ENCODE measurements around the gene SAMD14.

SAMD14 gene

GRCh38 chr17:50129728-50130558 lies at the start of gene SAMD14:
Gene SAMD14, minus strand, starts transcription at chr17:50130160. Its CDS starts 5,201 bp downstream, at chr17:50124959.
- DNase-seq: no peak
- TF ChIP-seq GATA1 (IDR thresholded peaks at IDR 0.05; ENCODE audit: low read depth, low read length): no peak
- TF ChIP-seq POLR2A (IDR thresholded peaks at IDR 0.05; ENCODE audit: low read length): no peak

GRCh38 chr17:50177983-50178834 lies 48.2 kb upstream of the SAMD14 start:
- TF ChIP-seq POLR2A (IDR thresholded peaks at IDR 0.05; ENCODE audit: low read length) (no peak), GATA1 (IDR thresholded peaks at IDR 0.05; ENCODE audit: low read depth, low read length) (no peak)
- peak; percentile 44 to 50 for DNase-seq

GRCh38 chr17:50177476-50177875 lies 47.5 kb upstream of the SAMD14 start:
- no peak for DNase-seq
- TF ChIP-seq GATA1 (IDR thresholded peaks at IDR 0.05; ENCODE audit: low read depth, low read length): no peak

DNA sequence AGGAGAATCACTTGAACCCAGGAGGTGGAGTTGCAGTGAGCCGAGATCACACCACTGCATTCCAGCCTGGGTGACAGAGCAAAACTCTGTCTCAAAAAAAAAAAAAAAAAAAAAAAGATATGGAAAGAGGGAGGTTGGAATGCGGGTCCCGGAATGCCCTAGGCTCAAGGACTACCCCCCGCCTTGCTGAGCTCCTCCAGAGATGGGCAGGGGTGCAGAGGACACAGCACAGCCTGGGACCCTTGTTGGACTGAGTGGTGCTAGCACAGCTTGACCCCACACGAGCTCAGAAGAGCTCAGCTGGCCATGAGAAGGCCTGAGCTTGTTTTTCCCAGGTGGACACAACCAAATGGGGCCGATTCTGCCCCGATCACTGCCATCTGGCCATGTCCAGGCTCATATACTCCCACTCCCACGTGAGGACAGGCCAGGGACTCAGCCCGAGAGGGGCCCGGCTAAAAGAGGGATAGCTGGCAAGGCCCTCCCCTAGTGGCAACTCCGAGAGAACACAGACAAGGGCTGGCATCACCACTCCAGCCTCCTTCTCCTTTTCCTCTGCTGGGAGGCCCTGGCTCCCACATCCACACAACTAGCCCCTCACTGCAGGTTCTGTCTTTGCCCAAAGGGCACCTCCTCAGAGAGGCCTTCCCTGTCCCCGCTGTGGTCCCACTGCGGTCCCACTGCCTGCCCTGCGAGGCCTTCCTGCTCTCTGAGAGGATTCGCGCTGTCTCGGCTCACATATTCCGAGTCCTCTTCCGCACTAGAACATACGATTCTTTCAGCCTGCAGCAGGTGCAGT lies 46.8 kb upstream of the SAMD14 start:
- no peak for DNase-seq

DNA sequence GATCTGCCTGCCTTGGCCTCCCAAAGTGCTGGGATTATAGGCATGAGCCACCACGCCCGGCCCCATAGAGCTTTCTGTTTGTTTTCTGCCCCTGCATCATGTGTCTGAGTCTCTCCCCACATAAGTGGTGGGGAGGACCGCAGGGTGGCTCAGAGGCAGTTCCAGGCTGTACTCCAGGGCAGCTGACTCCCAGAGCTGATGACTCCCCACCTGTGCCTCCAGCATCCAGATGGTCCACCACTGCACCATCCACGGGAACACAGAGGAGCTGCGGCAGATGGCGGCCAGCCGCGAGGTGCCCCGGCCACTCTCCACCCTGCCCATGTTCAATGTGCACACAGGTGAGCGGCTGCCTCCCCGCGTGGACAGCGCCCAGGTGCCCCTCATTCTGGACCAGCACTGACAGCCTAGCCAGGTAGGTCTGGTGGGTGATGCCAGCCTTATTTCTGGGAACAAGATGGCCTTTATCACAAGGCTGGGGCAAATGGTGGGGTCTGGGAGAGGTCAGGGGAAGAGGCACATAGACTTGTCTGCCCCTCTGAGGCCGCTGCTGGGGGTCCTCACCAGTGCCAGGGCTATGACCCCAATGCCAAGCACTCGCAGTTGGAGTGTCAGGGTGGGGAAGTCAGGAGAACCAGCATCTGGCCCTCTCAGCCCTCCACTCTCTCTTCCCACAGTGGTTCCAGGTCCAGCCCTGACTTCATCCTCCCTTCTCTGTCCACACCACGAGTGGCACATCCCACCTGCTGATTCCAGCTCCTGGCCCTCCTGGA lies 45.3 kb upstream of the SAMD14 start:
- TF ChIP-seq POLR2A (IDR thresholded peaks at IDR 0.05; ENCODE audit: low read length) (no peak), GATA1 (IDR thresholded peaks at IDR 0.05; ENCODE audit: low read depth, low read length) (no peak)
- DNase-seq: no peak

More for the DNA sequence above, 46.8 kb upstream of the SAMD14 start:
- TF ChIP-seq POLR2A (IDR thresholded peaks at IDR 0.05; ENCODE audit: low read length) (no peak), GATA1 (IDR thresholded peaks at IDR 0.05; ENCODE audit: low read depth, low read length) (no peak)

DNA sequence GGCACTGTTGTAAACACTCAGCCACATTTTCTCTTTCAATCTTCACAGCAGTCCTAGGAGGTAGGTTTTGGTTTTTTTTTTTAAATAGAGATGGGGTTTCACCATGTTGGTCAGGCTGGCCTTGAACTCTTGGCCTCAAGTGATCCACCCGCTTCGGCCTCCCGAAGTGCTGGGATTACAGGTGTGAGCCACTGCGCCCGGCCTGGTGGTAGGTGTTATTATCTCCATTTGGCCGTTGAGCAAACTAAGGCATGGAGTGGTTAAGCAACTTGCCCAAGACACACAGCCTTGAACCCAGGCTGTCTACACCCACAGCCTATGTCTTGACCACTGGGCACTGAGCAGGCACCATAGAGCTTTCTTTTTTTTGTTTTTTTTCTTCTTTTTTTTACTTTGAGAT lies 44.5 kb upstream of the SAMD14 start:
- TF ChIP-seq GATA1 (IDR thresholded peaks at IDR 0.05; ENCODE audit: low read depth, low read length): no peak
- no peak for TF ChIP-seq POLR2A (IDR thresholded peaks at IDR 0.05; ENCODE audit: low read length)
- no peak for DNase-seq

DNA sequence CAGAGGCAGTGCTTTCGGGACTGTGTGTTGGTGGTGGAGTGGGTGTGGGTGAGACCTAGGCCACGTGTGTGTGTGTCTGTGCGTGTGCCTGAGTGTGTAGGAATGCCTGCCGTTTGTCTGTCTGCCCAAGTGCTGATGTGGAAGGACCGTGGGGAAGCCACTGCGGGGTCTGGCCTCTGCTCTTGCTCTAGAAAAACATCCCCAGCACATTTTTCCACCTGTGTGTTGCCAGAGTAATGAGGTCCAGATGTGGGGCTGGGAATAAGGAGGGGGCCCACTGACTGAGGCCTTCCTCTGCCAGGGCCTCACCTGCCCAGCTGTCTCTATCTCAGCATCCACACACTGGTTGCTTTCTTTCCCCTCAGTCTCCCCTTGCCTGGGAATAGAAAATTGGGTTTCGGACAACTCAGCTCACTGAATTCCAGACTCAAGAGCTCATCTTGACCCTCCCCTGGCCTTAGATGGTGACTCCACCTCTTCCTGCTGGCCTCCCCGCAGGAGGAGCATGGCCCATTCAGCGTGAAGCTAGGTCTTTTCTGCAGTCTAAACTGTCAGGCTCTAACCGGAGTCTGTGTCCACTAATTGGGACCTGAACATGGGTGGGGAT lies 43.5 kb upstream of the SAMD14 start:
- TF ChIP-seq GATA1 (IDR thresholded peaks at IDR 0.05; ENCODE audit: low read depth, low read length) (no peak), POLR2A (IDR thresholded peaks at IDR 0.05; ENCODE audit: low read length) (no peak)
- no peak for DNase-seq

- no peak for TF ChIP-seq GATA1 (IDR thresholded peaks at IDR 0.05; ENCODE audit: low read depth, low read length)
- TF ChIP-seq POLR2A (IDR thresholded peaks at IDR 0.05; ENCODE audit: low read length): no peak
- DNase-seq: no peak
Observed at GRCh38 chr17:50172936-50173334, 43.0 kb upstream of the SAMD14 start.

GRCh38 chr17:50172130-50172529 lies 42.2 kb upstream of the SAMD14 start:
- no peak for DNase-seq
- no peak for TF ChIP-seq GATA1 (IDR thresholded peaks at IDR 0.05; ENCODE audit: low read depth, low read length)
- no peak for TF ChIP-seq POLR2A (IDR thresholded peaks at IDR 0.05; ENCODE audit: low read length)

GRCh38 chr17:50171371-50172071 lies 41.6 kb upstream of the SAMD14 start:
- TF ChIP-seq GATA1 (IDR thresholded peaks at IDR 0.05; ENCODE audit: low read depth, low read length) (no peak), POLR2A (IDR thresholded peaks at IDR 0.05; ENCODE audit: low read length) (no peak)

DNA sequence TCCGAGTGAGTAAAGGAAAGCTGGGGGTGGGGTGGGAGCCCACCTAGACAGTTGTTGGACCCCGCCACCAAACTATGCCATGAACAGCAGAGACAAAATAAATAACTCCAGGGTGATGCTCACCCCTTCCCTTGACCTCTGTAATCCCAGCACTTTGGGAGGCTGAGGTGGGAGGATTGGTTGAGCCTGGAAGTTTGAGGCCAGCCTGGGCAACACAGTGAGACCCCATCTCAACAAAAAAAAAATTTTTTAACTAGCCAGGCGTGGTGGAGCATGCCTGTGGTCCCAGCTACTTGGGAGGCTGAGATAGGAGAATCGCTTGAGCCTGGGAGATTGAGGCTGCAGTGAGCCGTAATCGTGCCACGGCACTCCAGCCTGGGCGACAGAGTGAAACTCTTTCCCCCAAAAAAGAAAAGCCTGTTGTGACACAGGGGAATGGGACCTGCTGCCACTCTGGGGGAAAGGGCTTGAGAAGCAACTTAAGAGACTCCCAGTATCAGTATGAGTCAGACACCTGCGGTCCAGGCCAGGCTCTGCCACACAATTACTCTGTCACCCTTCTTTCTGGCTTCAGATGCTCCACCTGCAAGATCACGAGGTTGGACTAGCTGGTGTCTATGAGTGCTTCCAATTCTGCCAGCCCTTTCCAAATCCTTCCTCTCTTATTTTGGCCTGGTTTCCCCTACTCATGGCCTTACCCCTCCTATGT lies 40.9 kb upstream of the SAMD14 start:
- DNase-seq: no peak
- no peak for TF ChIP-seq GATA1 (IDR thresholded peaks at IDR 0.05; ENCODE audit: low read depth, low read length)
- no peak for TF ChIP-seq POLR2A (IDR thresholded peaks at IDR 0.05; ENCODE audit: low read length)

More at GRCh38 chr17:50171371-50172071, 41.6 kb upstream of the SAMD14 start:
- DNase-seq: no peak
